GM23338 (cell line): ENCODE results near the gene TASL. TPM values are rescaled to one million over a fixed set of nuclear protein-coding genes. Genes with fewer than 3 reads are reported as not detected.

ENCODE experiments used
- ATAC-seq: fragments of 200-7000 bp; cut with Tn5 transposase; 3 replicates; pipeline ENCODE4 v1.9.1; 2020
- DNase-seq: peaks from one replicate; pipeline ENCODE4 v3.0.0-alpha.2; 2015; ENCODE audit warnings: low spot score
- H2AFZ ChIP-seq: fragments of 200-600 bp; sonication (generic); 2 replicates; pipeline ENCODE4 v1.8.0; 2016; ENCODE audit warnings: antibody characterized with exemption, mild to moderate bottlenecking, moderate library complexity
- H3F3A ChIP-seq: fragments of 200-600 bp; sonication (generic); replicated peaks from 2 replicates; pipeline ENCODE4 v1.8.0; 2017; ENCODE audit warnings: antibody characterized with exemption, mixed run types, low read depth
- H3K27ac ChIP-seq: fragments of 200-600 bp; sonication (generic); 2 replicates; pipeline ENCODE4 v1.6.1; 2016; ENCODE audit warnings: low read depth
- H3K27me3 ChIP-seq: fragments of 200-600 bp; sonication (generic); 2 replicates; pipeline ENCODE4 v1.8.0; 2016; ENCODE audit warnings: mild to moderate bottlenecking, mixed run types, moderate library complexity; ENCODE audit not compliant: insufficient read depth
- H3K36me3 ChIP-seq: fragments of 200-600 bp; sonication (generic); 2 replicates; pipeline ENCODE4 v1.8.0; 2016; ENCODE audit warnings: mild to moderate bottlenecking; ENCODE audit not compliant: insufficient read depth
- H3K4me1 ChIP-seq: fragments of 200-600 bp; sonication (generic); 2 replicates; pipeline ENCODE4 v1.8.0; 2016; ENCODE audit warnings: mild to moderate bottlenecking, moderate library complexity; ENCODE audit not compliant: insufficient read depth
- H3K4me2 ChIP-seq: fragments of 200-600 bp; sonication (generic); 2 replicates; pipeline ENCODE4 v1.7.1; 2017; ENCODE audit warnings: mixed run types
- H3K4me3 ChIP-seq: fragments of 200-600 bp; sonication (generic); 2 replicates; pipeline ENCODE4 v1.6.1; 2016; ENCODE audit warnings: mixed run types
- H3K79me2 ChIP-seq: fragments of 200-600 bp; sonication (generic); replicated peaks from 2 replicates; pipeline ENCODE4 v1.8.0; 2017; ENCODE audit warnings: mild to moderate bottlenecking; ENCODE audit not compliant: insufficient read depth
- H3K9me2 ChIP-seq: fragments of 200-600 bp; sonication (generic); 2 replicates; pipeline ENCODE4 v1.8.0; 2017; ENCODE audit not compliant: insufficient read depth
- H4K20me1 ChIP-seq: fragments of 200-600 bp; sonication (generic); replicated peaks from 2 replicates; pipeline ENCODE4 v1.8.0; 2017; ENCODE audit warnings: mild to moderate bottlenecking; ENCODE audit not compliant: insufficient read depth
- H3K27ac Mint-ChIP-seq: 2 replicates; pipeline ENCODE4 v1.8.0; 2020; ENCODE audit warnings: inconsistent platforms, mild to moderate bottlenecking, moderate library complexity, mixed read lengths
- H3K27me3 Mint-ChIP-seq: 3 replicates; pipeline ENCODE4 v1.8.0; 2022; ENCODE audit warnings: low read depth, mild to moderate bottlenecking, moderate library complexity, mixed read lengths, inconsistent platforms; ENCODE audit not compliant: insufficient read depth, poor library complexity
- H3K36me3 Mint-ChIP-seq: 3 replicates; pipeline ENCODE4 v1.8.0; 2021; ENCODE audit warnings: low read depth, mild to moderate bottlenecking, inconsistent platforms, moderate library complexity, mixed read lengths
- H3K4me1 Mint-ChIP-seq: 3 replicates; pipeline ENCODE4 v1.8.0; 2020; ENCODE audit warnings: mild to moderate bottlenecking, inconsistent platforms, mixed read lengths
- H3K4me3 Mint-ChIP-seq: 3 replicates; pipeline ENCODE4 v1.8.0; 2021; ENCODE audit warnings: moderate library complexity, mild to moderate bottlenecking, inconsistent platforms, mixed read lengths
- H3K9me3 Mint-ChIP-seq: 3 replicates; pipeline ENCODE4 v1.8.0; 2020; ENCODE audit warnings: moderate library complexity, mild to moderate bottlenecking, inconsistent platforms, mixed read lengths
- CREB1 ChIP-seq: fragments of 250-450 bp; sonication (Bioruptor Pico); IDR thresholded peaks from 2 replicates; pipeline ENCODE4 v1.5.0; 2020; ENCODE audit warnings: low read depth, mild to moderate bottlenecking, moderate library complexity
- EZH2 ChIP-seq: fragments of 200-600 bp; sonication (generic); IDR thresholded peaks from one replicate; pipeline ENCODE4 v1.8.0; 2017; ENCODE audit warnings: antibody characterized with exemption, mild to moderate bottlenecking, low read depth; ENCODE audit not compliant: unreplicated experiment
- EZH2phosphoT487 ChIP-seq: fragments of 200-600 bp; sonication (generic); IDR thresholded peaks from one replicate; pipeline ENCODE4 v1.8.1; 2018; ENCODE audit warnings: antibody characterized with exemption; ENCODE audit not compliant: unreplicated experiment
- JUNB ChIP-seq: IDR thresholded peaks from one replicate; pipeline ENCODE4 v1.6.1; 2016; ENCODE audit warnings: antibody characterized with exemption; ENCODE audit not compliant: unreplicated experiment
- NANOG ChIP-seq: IDR thresholded peaks from 2 replicates; pipeline ENCODE4 v1.6.1; 2016; ENCODE audit warnings: antibody characterized with exemption, borderline replicate concordance
- POLR2AphosphoS5 ChIP-seq: IDR thresholded peaks from 2 replicates; pipeline ENCODE4 v1.6.1; 2016; ENCODE audit warnings: antibody characterized with exemption, low read depth
- STAT1 ChIP-seq: IDR thresholded peaks from one replicate; pipeline ENCODE4 v1.6.1; 2016; ENCODE audit warnings: antibody characterized with exemption; ENCODE audit not compliant: unreplicated experiment
- ZNF114 ChIP-seq: fragments of 250-450 bp; sonication (Bioruptor Pico); IDR thresholded peaks from 2 replicates; pipeline ENCODE4 v1.5.0; 2020; ENCODE audit warnings: mild to moderate bottlenecking, moderate library complexity
- ZNF331 ChIP-seq: fragments of 250-450 bp; sonication (Bioruptor Pico); IDR thresholded peaks from 2 replicates; pipeline ENCODE4 v1.5.0; 2020; ENCODE audit warnings: low read depth, mild to moderate bottlenecking, moderate library complexity
- ZNF462 ChIP-seq: fragments of 250-450 bp; sonication (Bioruptor Pico); IDR thresholded peaks from 2 replicates; pipeline ENCODE4 v1.5.0; 2020; ENCODE audit warnings: mild to moderate bottlenecking, moderate library complexity
- polyA plus RNA-seq: library from polyadenylated mRNA; unstranded; fragments of >200 nt; fragmentation: Nextera tagmentation; extraction: Ambion mirVana; gene quantifications from 2 replicates; pipeline ENCODE4 v1.2.1, GENCODE V29; 2016
- total RNA-seq: library from RNA; depleted of rRNA; stranded (reverse); fragments of >200 nt; shearing (Covaris generic); gene quantifications from 2 replicates; pipeline ENCODE4 v1.2.3, GENCODE V29; 2014
- TF ChIP-seq, protein P1 (sequence below): IDR thresholded peaks from 2 replicates; pipeline ENCODE4 v1.6.1; 2016; ENCODE audit warnings: antibody characterized with exemption
- TF ChIP-seq, protein P2 (sequence below), 2 experiments: fragments of 200-600 bp in 1 of 2; sonication (generic) in 1 of 2; conservative IDR thresholded peaks; 2 replicates each; pipeline versions ENCODE4 v1.5.1 to v1.6.1; 2016 to 2017; ENCODE audit warnings: antibody characterized with exemption in 2 of 2, low read depth in 2 of 2, mild to moderate bottlenecking in 2 of 2, moderate library complexity in 1 of 2
- TF ChIP-seq, protein P3 (sequence below): IDR thresholded peaks from one replicate; pipeline ENCODE4 v1.6.1; 2018; ENCODE audit warnings: antibody characterized with exemption; ENCODE audit not compliant: unreplicated experiment

The TASL gene
- total and polyA plus RNA-seq, 2 experiments from 2014 or later: not detected

GRCh38 chrX:30592831-30593230 is 15.3 kb upstream of the TASL start:
- H3K79me2 ChIP-seq: no peaks in the 10 kb centered on the region
- no peak overlapping the region for H3K4me3 ChIP-seq
- H3K36me3 ChIP-seq: no peaks in the 10 kb centered on the region
- H2AFZ ChIP-seq: no peak overlapping the region
- no peaks in the 10 kb centered on the region for H3K9me2 ChIP-seq
- no peaks in the 10 kb centered on the region for H3K36me3 Mint-ChIP-seq
- no peaks in the 10 kb centered on the region for H4K20me1 ChIP-seq
- TF ChIP-seq NANOG (no peak), EZH2 (no peak), EZH2phosphoT487 (no peak), JUNB (no peak), ZNF114 (CRISPR knock-in tag) (no peak), STAT1 (no peak), ZNF331 (CRISPR knock-in tag) (no peak), CREB1 (CRISPR knock-in tag) (no peak), POLR2AphosphoS5 (no peak), ZNF462 (no peak)
- TF ChIP-seq, protein P1, sequence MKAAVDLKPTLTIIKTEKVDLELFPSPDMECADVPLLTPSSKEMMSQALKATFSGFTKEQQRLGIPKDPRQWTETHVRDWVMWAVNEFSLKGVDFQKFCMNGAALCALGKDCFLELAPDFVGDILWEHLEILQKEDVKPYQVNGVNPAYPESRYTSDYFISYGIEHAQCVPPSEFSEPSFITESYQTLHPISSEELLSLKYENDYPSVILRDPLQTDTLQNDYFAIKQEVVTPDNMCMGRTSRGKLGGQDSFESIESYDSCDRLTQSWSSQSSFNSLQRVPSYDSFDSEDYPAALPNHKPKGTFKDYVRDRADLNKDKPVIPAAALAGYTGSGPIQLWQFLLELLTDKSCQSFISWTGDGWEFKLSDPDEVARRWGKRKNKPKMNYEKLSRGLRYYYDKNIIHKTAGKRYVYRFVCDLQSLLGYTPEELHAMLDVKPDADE: no peak
- TF ChIP-seq, protein P2, sequence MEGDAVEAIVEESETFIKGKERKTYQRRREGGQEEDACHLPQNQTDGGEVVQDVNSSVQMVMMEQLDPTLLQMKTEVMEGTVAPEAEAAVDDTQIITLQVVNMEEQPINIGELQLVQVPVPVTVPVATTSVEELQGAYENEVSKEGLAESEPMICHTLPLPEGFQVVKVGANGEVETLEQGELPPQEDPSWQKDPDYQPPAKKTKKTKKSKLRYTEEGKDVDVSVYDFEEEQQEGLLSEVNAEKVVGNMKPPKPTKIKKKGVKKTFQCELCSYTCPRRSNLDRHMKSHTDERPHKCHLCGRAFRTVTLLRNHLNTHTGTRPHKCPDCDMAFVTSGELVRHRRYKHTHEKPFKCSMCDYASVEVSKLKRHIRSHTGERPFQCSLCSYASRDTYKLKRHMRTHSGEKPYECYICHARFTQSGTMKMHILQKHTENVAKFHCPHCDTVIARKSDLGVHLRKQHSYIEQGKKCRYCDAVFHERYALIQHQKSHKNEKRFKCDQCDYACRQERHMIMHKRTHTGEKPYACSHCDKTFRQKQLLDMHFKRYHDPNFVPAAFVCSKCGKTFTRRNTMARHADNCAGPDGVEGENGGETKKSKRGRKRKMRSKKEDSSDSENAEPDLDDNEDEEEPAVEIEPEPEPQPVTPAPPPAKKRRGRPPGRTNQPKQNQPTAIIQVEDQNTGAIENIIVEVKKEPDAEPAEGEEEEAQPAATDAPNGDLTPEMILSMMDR (conservative IDR thresholded peaks at IDR 0.05; ENCODE audit: low read depth in 2 of 2): no peak
- TF ChIP-seq, protein P3, sequence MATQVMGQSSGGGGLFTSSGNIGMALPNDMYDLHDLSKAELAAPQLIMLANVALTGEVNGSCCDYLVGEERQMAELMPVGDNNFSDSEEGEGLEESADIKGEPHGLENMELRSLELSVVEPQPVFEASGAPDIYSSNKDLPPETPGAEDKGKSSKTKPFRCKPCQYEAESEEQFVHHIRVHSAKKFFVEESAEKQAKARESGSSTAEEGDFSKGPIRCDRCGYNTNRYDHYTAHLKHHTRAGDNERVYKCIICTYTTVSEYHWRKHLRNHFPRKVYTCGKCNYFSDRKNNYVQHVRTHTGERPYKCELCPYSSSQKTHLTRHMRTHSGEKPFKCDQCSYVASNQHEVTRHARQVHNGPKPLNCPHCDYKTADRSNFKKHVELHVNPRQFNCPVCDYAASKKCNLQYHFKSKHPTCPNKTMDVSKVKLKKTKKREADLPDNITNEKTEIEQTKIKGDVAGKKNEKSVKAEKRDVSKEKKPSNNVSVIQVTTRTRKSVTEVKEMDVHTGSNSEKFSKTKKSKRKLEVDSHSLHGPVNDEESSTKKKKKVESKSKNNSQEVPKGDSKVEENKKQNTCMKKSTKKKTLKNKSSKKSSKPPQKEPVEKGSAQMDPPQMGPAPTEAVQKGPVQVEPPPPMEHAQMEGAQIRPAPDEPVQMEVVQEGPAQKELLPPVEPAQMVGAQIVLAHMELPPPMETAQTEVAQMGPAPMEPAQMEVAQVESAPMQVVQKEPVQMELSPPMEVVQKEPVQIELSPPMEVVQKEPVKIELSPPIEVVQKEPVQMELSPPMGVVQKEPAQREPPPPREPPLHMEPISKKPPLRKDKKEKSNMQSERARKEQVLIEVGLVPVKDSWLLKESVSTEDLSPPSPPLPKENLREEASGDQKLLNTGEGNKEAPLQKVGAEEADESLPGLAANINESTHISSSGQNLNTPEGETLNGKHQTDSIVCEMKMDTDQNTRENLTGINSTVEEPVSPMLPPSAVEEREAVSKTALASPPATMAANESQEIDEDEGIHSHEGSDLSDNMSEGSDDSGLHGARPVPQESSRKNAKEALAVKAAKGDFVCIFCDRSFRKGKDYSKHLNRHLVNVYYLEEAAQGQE: no peak
- no peak overlapping the region for H3K27ac ChIP-seq
- no peak for DNase-seq
- no peak for ATAC-seq
- no peaks in the 10 kb centered on the region for H3K9me3 Mint-ChIP-seq
- H3K27me3 Mint-ChIP-seq: no peaks in the 10 kb centered on the region
- no peaks in the 10 kb centered on the region for H3K27me3 ChIP-seq
- H3K27ac Mint-ChIP-seq: no peak overlapping the region
- no peak overlapping the region for H3K4me3 Mint-ChIP-seq
- no peaks in the 10 kb centered on the region for H3F3A ChIP-seq
- H3K4me1 ChIP-seq: no peaks in the 10 kb centered on the region
- peaks cover 6% of the 10 kb centered on the region for H3K4me1 Mint-ChIP-seq
- no peak overlapping the region for H3K4me2 ChIP-seq
